Pancreas (tissue), 10 donors: ENCODE data around the gene HCN1. TPM values are rescaled to one million over a fixed set of nuclear protein-coding genes. Genes with fewer than 3 reads are reported as not detected.
A peak's percentile ranks its signal among the peaks of the same experiment; 100 is the strongest.
"Not testable (repeated sequence)": the region's sequence is repeated elsewhere in the genome, so short reads cannot be mapped to it uniquely, and the experiment has no call there.

ENCODE experiments used
- ATAC-seq, 4 donors: fragments of 200-7000 bp; cut with Tn5 transposase; one replicate each; pipeline versions ENCODE4 v1.8.0 to v1.9.1; 2020; ENCODE audit warnings: mild to moderate bottlenecking in 4 of 4, moderate library complexity in 4 of 4
- DNase-seq, 6 donors: peaks; one replicate each; pipeline ENCODE4 v3.0.0-alpha.2; 2020
- FAIRE-seq: peaks from 2 replicates; lab custom pipeline; 2012; peaks lifted over from hg19 to GRCh38; lab: Jason Lieb, UNC
- H3K27ac ChIP-seq, 4 donors: fragments of 200-600 bp; sonication (generic); 1 replicate in 3 of 4; 2 replicates in 1 of 4; pipeline versions ENCODE4 v1.5.0 to v1.8.0; 2020
- H3K27me3 ChIP-seq, 4 donors: fragments of 200-600 bp; one replicate each; pipeline ENCODE4 v1.8.0; 2021
- H3K36me3 ChIP-seq, 3 donors: fragments of 200-600 bp; sonication (generic) in 1 of 3; one replicate each; pipeline versions ENCODE4 v1.5.0 to v1.8.0; 2020 to 2021
- H3K4me1 ChIP-seq, 3 donors: fragments of 200-600 bp; one replicate each; pipeline ENCODE4 v1.8.0; 2021
- H3K4me3 ChIP-seq, 4 donors: fragments of 200-600 bp; sonication (generic) in 2 of 4; one replicate each; pipeline versions ENCODE4 v1.5.0 to v1.8.0; 2020 to 2021
- H3K9me3 ChIP-seq, 4 donors: fragments of 200-600 bp; one replicate each; pipeline ENCODE4 v1.8.0; 2021
- CTCF ChIP-seq, 4 donors: fragments of 200-600 bp; sonication (generic) in 3 of 4; IDR thresholded peaks; one replicate each; pipeline versions ENCODE4 v1.5.0 to v1.8.0; 2021; ENCODE audit warnings: antibody characterized with exemption in 4 of 4
- WGBS, 2 donors: extraction: QIAGEN DNeasy Blood & Tissue Kit; methylation state at CpG; one replicate each; pipeline ENCODE4 v1.1.7; 2013; 5-methylcytosine and 5-hydroxymethylcytosine counted together
- intact Hi-C, 3 donors: fragments of 100-400 bp; cut with DNase I; formaldehyde crosslinking; loops; one replicate each; pipeline versions ENCODE4 v1.11.1 to v1.14.2; 2022
- polyA plus RNA-seq, 2 donors: library from polyadenylated mRNA; stranded (reverse); fragments of 200-250 nt; gene quantifications; one replicate each; pipeline ENCODE4 v1.2.3, GENCODE V29; 2013
- total RNA-seq, 6 donors: library from RNA; stranded (reverse); fragmentation: NEBNext Ultra II Directional in 4 of 6; extraction: Animal tissue kit (Norgen Biotek cat#: 25700) in 4 of 6; gene quantifications; one replicate each; pipeline versions ENCODE4 v1.2.1 to v1.2.4, GENCODE V29; 2021 to 2023
- donor health status: healthy with polysubstance abuse.
- donor health status: DM: no; HTN: no; CAD: no; lungs with moderate emphysema.
- donor health status: DM: no; HTN: no; CAD: no.
- donor health status: control.
- donor health status: control.
- donor health status: Bipolar disorder and iron deficiency.
- donor health status: DM: yes; HTN: yes; CAD: no.
- donor health status: DM: no; HTN: no; CAD: no.
- donor health status: DM: no; HTN: no; CAD: no.
- donor health status: DM: yes; HTN: yes; CAD: no.

Gene HCN1
- total and polyA plus RNA-seq, 8 donors: 0.08 to 1.5 (median 0.33) TPM

GRCh38 chr5:45355189-45355992 is 340.8 kb downstream of the HCN1 start:
- ATAC-seq (peak; percentile 62 to 75 (median 70)), DNase-seq (no peak), FAIRE-seq (no peak)
- no peak overlapping the region for H3K4me3 ChIP-seq
- no peak for TF ChIP-seq CTCF (IDR thresholded peaks at IDR 0.05)
- no peaks in the 10 kb centered on the region for H3K27me3 ChIP-seq
- H3K4me1 ChIP-seq: peaks cover 7 to 12% (median 7%) of the 10 kb centered on the region in 3 donors
- intact Hi-C loops: no loop called here
- WGBS, 2 donors: 36% methylated on average over 3 of the region's 3 CpGs
- H3K9me3 ChIP-seq: no peaks in the 10 kb centered on the region
- H3K36me3 ChIP-seq: no peaks in the 10 kb centered on the region
- H3K27ac ChIP-seq: no peak overlapping the region

GRCh38 chr5:45336464-45336863 is 359.7 kb downstream of the HCN1 start:
- Histone ChIP-seq H3K9me3 (no peaks in the 10 kb centered on the region), H3K4me1 (no peaks in the 10 kb centered on the region), H3K27ac (no peak overlapping the region), H3K27me3 (no peaks in the 10 kb centered on the region), H3K4me3 (no peak overlapping the region), H3K36me3 (no peaks in the 10 kb centered on the region)
- FAIRE-seq (no peak), DNase-seq (no peak), ATAC-seq (no peak)
- TF ChIP-seq CTCF (IDR thresholded peaks at IDR 0.05): no peak
- intact Hi-C loops: no loop called here
- 85 to 86% methylated on average over 2 of the region's 2 CpGs for WGBS, 2 donors

GRCh38 chr5:45335978-45336377 is 360.2 kb downstream of the HCN1 start:
- H3K27me3 ChIP-seq: no peaks in the 10 kb centered on the region
- H3K4me1 ChIP-seq: no peaks in the 10 kb centered on the region
- no peak overlapping the region for H3K4me3 ChIP-seq
- H3K36me3 ChIP-seq: no peaks in the 10 kb centered on the region
- no peak overlapping the region for H3K27ac ChIP-seq
- ATAC-seq (no peak), DNase-seq (no peak), FAIRE-seq (no peak)
- TF ChIP-seq CTCF (IDR thresholded peaks at IDR 0.05): no peak
- intact Hi-C loops: no loop called here
- H3K9me3 ChIP-seq: no peaks in the 10 kb centered on the region
- 93% methylated on average over 2 of the region's 2 CpGs for WGBS, 2 donors

- H3K27me3 ChIP-seq: no peaks in the 10 kb centered on the region
- no peaks in the 10 kb centered on the region for H3K9me3 ChIP-seq
- no peak overlapping the region for H3K27ac ChIP-seq
- TF ChIP-seq CTCF (IDR thresholded peaks at IDR 0.05): no peak
- ATAC-seq (no peak), FAIRE-seq (no peak), DNase-seq (no peak)
- intact Hi-C loops: no loop called here
- no peaks in the 10 kb centered on the region for H3K4me1 ChIP-seq
- no peak overlapping the region for H3K4me3 ChIP-seq
- H3K36me3 ChIP-seq: no peaks in the 10 kb centered on the region
Observed at GRCh38 chr5:45335346-45335745, 360.8 kb downstream of the HCN1 start.

GRCh38 chr5:45334939-45335338 is 361.2 kb downstream of the HCN1 start:
- H3K4me3 ChIP-seq: no peak overlapping the region
- TF ChIP-seq CTCF (IDR thresholded peaks at IDR 0.05): no peak
- no peaks in the 10 kb centered on the region for H3K9me3 ChIP-seq
- H3K4me1 ChIP-seq: no peaks in the 10 kb centered on the region
- FAIRE-seq: no peak
- 58 to 80% methylated on average over 1 of the region's 1 CpG for WGBS, 2 donors
- H3K36me3 ChIP-seq: no peaks in the 10 kb centered on the region
- ATAC-seq: no peak
- intact Hi-C loops: no loop called here
- H3K27ac ChIP-seq: no peak overlapping the region
- H3K27me3 ChIP-seq: no peaks in the 10 kb centered on the region
- DNase-seq: no peak

- H3K27ac ChIP-seq, FAIRE-seq, intact Hi-C loops, ATAC-seq, H3K36me3 ChIP-seq, H3K4me3 ChIP-seq, H3K4me1 ChIP-seq, H3K9me3 ChIP-seq, H3K27me3 ChIP-seq: not testable (repeated sequence)
- peak in 1 of 6 donors; percentile 23 for DNase-seq
- 89 to 90% methylated on average over 7 to 8 of the region's 8 CpGs for WGBS, 2 donors
Observed at GRCh38 chr5:45312627-45313026, 383.6 kb downstream of the HCN1 start.
